Kidney (tissue), 14 donors: ENCODE data around the gene SHLD1. TPM values are rescaled to one million over a fixed set of nuclear protein-coding genes. Genes with fewer than 3 reads are reported as not detected.

Source experiments
- DNase-seq, 5 donors: peaks; one replicate each; pipeline ENCODE4 v3.0.0-alpha.2; 2013 to 2020
- FAIRE-seq: peaks from 2 replicates; lab custom pipeline; 2012; peaks lifted over from hg19 to GRCh38; lab: Jason Lieb, UNC
- H3K27ac ChIP-seq, 2 donors: one replicate each; pipeline ENCODE4 v1.7.0; 2013; ENCODE audit warnings: low read depth in 2 of 2, low read length in 2 of 2, inconsistent platforms in 1 of 2
- H3K27me3 ChIP-seq: one replicate; pipeline ENCODE4 v1.7.1; 2013; ENCODE audit warnings: low read length, inconsistent platforms; ENCODE audit not compliant: control insufficient read depth, insufficient read depth
- H3K36me3 ChIP-seq, 3 donors: one replicate each; pipeline versions ENCODE4 v1.7.0 to v1.7.1; 2013; ENCODE audit warnings: low read length in 3 of 3, control low read depth in 1 of 3, inconsistent platforms in 1 of 3; ENCODE audit not compliant: insufficient read depth in 3 of 3, control insufficient read depth in 2 of 3
- H3K4me1 ChIP-seq, 3 donors: one replicate each; pipeline versions ENCODE4 v1.7.0 to v1.7.1; 2013; ENCODE audit warnings: low read length in 3 of 3, inconsistent platforms in 1 of 3, low read depth in 1 of 3; ENCODE audit not compliant: control insufficient read depth in 2 of 3, insufficient read depth in 2 of 3
- H3K4me3 ChIP-seq, 3 donors: one replicate each; pipeline versions ENCODE4 v1.7.0 to v1.8.1; 2013; ENCODE audit warnings: low read length in 3 of 3, control low read depth in 1 of 3, inconsistent platforms in 1 of 3
- H3K9ac ChIP-seq, 3 donors: one replicate each; pipeline versions ENCODE4 v1.7.0 to v1.7.1; 2013; ENCODE audit warnings: low read length in 3 of 3, control low read depth in 1 of 3, inconsistent platforms in 1 of 3
- H3K9me3 ChIP-seq, 3 donors: one replicate each; pipeline versions ENCODE4 v1.7.0 to v1.7.1; 2013; ENCODE audit warnings: low read length in 3 of 3, control low read depth in 1 of 3, inconsistent platforms in 1 of 3; ENCODE audit not compliant: control insufficient read depth in 2 of 3, insufficient read depth in 1 of 3
- intact Hi-C: fragments of 100-400 bp; cut with DNase I; formaldehyde crosslinking; loops from one replicate; pipeline ENCODE4 v1.11.1; 2022
- polyA plus RNA-seq: library from polyadenylated mRNA; stranded (reverse); fragments of 350-450 nt; fragmentation: Illumina TruSeq; extraction: RNeasy Lipid Tissue Mini Kit (QIAGEN cat#74804); gene quantifications from one replicate; pipeline ENCODE4 v1.2.3, GENCODE V29; 2014; ENCODE audit warnings: low read depth, low replicate concordance; ENCODE audit not compliant: insufficient read depth
- total RNA-seq: library from RNA; stranded (reverse); fragmentation: NEBNext Ultra II Directional; extraction: Animal tissue kit (Norgen Biotek cat#: 25700); gene quantifications from one replicate; pipeline ENCODE4 v1.2.1, GENCODE V29; 2021
- TF ChIP-seq, protein P1 (sequence below): IDR thresholded peaks from 3 replicates; pipeline ENCODE4 v1.5.1; 2012; ENCODE audit warnings: mild to moderate bottlenecking, moderate library complexity, borderline replicate concordance; ENCODE audit not compliant: insufficient read depth; ENCODE audit errors: extremely low read depth
- donor health status: control.
- donor health status: control.
- donor health status: control.
- donor health status: control.
- donor health status: control.
- donor health status: DM: yes; HTN: yes; CAD: no.
- donor health status: Normal renal cell carcinoma (clear cell type).

SHLD1 gene
- total and polyA plus RNA-seq, 2 donors from 2014 or later, result 6.1 to 7.2 TPM

DNA sequence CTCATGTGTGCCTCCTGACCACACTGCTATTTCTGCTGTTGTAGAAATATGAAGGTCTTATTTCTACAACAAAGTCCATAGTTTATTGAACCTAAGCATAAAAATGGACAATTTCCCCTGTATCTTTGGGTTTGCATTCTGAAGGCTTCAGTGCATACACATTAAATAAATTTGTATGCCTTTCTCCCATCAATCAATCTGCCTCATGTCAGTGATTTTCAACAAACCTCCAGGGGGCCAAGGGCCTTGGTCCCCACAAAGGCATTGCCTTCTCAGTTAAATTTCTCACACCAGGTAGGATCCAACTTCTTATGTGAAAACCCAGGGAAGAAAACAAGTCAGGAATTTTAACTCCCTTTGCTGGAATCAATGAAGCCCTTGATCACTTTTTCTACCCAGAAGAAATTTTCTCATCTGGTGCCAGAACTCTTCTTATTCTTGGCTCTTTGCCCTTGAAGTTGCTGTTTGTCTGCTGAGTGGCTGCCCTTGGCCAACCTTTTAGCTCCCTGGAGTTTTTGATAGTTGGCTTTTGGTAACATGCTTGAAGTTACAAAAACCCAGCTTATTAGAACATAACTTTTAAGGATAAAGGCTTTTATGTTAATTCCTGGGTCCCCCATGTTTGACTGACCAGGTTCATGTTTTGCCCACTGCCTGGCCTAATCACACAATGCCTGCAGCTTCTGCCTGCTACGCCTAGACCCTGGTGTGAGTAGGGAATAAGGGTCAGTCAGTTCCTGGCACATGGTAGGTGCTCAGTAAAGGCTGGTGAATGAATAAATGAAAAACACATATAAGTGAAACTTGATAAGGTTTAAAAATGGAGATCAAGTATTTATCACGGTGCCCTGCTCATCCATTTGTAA is 37.0 kb downstream of the SHLD1 start:
- DNase-seq (peak in 2 of 5 donors; percentile 35 to 58), FAIRE-seq (no peak)
- Histone ChIP-seq H3K4me1 (peaks cover under 1 to 12% (median 8%) of the 10 kb centered on the region in 3 donors), H3K27ac (peak overlapping the region; percentile 16 to 54), H3K36me3 (no peaks in the 10 kb centered on the region), H3K27me3 (no peaks in the 10 kb centered on the region), H3K9ac (no peak overlapping the region), H3K4me3 (no peak overlapping the region), H3K9me3 (no peaks in the 10 kb centered on the region)
- TF ChIP-seq, protein P1, sequence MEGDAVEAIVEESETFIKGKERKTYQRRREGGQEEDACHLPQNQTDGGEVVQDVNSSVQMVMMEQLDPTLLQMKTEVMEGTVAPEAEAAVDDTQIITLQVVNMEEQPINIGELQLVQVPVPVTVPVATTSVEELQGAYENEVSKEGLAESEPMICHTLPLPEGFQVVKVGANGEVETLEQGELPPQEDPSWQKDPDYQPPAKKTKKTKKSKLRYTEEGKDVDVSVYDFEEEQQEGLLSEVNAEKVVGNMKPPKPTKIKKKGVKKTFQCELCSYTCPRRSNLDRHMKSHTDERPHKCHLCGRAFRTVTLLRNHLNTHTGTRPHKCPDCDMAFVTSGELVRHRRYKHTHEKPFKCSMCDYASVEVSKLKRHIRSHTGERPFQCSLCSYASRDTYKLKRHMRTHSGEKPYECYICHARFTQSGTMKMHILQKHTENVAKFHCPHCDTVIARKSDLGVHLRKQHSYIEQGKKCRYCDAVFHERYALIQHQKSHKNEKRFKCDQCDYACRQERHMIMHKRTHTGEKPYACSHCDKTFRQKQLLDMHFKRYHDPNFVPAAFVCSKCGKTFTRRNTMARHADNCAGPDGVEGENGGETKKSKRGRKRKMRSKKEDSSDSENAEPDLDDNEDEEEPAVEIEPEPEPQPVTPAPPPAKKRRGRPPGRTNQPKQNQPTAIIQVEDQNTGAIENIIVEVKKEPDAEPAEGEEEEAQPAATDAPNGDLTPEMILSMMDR, result no peak
- intact Hi-C loops, result no loop called here

- no peak for FAIRE-seq
- intact Hi-C loops, result no loop called here
- Histone ChIP-seq H3K4me3 (no peak overlapping the region), H3K9ac (no peak overlapping the region), H3K27ac (peak overlapping the region in 1 of 2 donors; percentile 45), H3K36me3 (no peaks in the 10 kb centered on the region), H3K27me3 (no peaks in the 10 kb centered on the region), H3K9me3 (no peaks in the 10 kb centered on the region), H3K4me1 (peaks cover 0 to 9% (median 8%) of the 10 kb centered on the region in 3 donors)
- DNase-seq, result no peak
- TF ChIP-seq, protein P1, result no peak
Measured at GRCh38 chr20:5787796-5788165, 37.6 kb downstream of the SHLD1 start.

DNA sequence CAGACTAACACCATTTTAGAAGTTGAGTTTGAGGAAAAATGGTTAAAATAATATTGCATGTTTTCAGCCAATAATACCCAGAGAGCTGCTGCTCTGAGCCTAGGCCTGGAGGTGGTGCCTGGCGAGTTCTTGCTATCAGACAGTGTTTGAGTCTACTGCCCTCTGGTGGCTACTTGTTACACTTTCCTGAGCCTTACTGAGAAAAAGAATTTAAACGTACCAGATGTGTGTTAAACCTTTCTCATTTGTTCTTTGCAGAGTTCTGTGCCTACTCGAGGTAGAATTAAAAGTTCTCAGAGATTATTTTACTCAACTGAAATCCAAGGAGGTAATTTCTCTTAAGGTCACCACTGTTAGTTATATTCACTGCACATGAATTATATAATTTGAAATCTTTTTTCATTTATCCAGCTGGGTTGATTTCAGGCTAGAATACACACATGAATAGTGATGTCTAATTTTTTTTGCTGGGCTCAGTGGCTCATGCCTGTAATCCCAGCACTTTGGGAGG is 38.2 kb downstream of the SHLD1 start:
- H3K27me3 ChIP-seq, result no peaks in the 10 kb centered on the region
- H3K4me1 ChIP-seq, result peaks cover 0 to 9% (median 8%) of the 10 kb centered on the region in 3 donors
- no peak overlapping the region for H3K27ac ChIP-seq
- TF ChIP-seq, protein P1, result peak; percentile 91
- DNase-seq, result peak; percentile 69 to 94 (median 79)
- no peaks in the 10 kb centered on the region for H3K36me3 ChIP-seq
- no peak overlapping the region for H3K4me3 ChIP-seq
- H3K9ac ChIP-seq, result no peak overlapping the region
- intact Hi-C loops, result no loop called here
- peak; percentile 84 for FAIRE-seq
- no peaks in the 10 kb centered on the region for H3K9me3 ChIP-seq
